PFSK-1 (cell line): Measurements from ENCODE around the gene BRAF.

ENCODE experiments used
- FOXP2 ChIP-seq: optimal IDR thresholded peaks from 2 replicates; pipeline ENCODE3; 2011; ENCODE audit warnings: borderline replicate concordance, control low read depth, inconsistent platforms; ENCODE audit not compliant: insufficient read depth; ENCODE audit errors: extremely low read length, extremely low read depth
- POLR2AphosphoS5 ChIP-seq: IDR thresholded peaks from 2 replicates; pipeline ENCODE4 v1.6.1; 2012; ENCODE audit warnings: low read depth, mild to moderate bottlenecking, control low read depth, low read length, moderate library complexity
- SIN3A ChIP-seq: IDR thresholded peaks from 2 replicates; pipeline ENCODE4 v1.6.1; 2012; ENCODE audit warnings: mild to moderate bottlenecking, low read length, moderate library complexity, borderline replicate concordance; ENCODE audit not compliant: insufficient read depth
- TAF1 ChIP-seq: IDR thresholded peaks from 2 replicates; pipeline ENCODE4 v1.6.1; 2012; ENCODE audit warnings: low read length, control low read depth, borderline replicate concordance; ENCODE audit not compliant: insufficient read depth
- TF ChIP-seq, protein P1 (sequence below), 2 experiments: IDR thresholded peaks; 2 replicates each; pipeline versions ENCODE4 v1.6.1 to v1.8.0; 2011 to 2012; ENCODE audit warnings: low read depth in 2 of 2, low read length in 2 of 2, control low read depth in 1 of 2, inconsistent platforms in 1 of 2, mild to moderate bottlenecking in 1 of 2, moderate library complexity in 1 of 2; ENCODE audit not compliant: insufficient read depth in 1 of 2

DNA sequence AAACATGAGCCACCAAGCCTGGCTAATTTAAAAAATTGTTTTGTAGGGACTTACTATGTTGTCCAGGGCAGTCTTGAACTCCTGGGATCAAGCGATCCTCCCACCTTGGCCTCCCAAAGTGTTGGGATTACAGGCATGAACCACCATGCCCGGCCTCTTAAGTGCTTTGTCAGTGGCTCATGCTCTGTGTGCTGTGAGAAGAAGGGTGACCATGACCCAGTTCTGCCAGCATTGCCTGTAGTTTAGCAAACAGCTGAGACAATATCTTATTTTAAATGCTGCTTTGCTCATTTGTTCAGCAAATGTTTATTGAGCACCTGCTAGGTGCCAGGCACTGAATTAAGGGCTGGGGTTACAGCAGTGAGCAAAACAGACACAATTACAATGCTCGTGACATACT is 243.0 kb downstream of the BRAF start:
- TF ChIP-seq TAF1 (no peak), FOXP2 (no peak), POLR2AphosphoS5 (no peak), SIN3A (no peak)
- TF ChIP-seq, protein P1, sequence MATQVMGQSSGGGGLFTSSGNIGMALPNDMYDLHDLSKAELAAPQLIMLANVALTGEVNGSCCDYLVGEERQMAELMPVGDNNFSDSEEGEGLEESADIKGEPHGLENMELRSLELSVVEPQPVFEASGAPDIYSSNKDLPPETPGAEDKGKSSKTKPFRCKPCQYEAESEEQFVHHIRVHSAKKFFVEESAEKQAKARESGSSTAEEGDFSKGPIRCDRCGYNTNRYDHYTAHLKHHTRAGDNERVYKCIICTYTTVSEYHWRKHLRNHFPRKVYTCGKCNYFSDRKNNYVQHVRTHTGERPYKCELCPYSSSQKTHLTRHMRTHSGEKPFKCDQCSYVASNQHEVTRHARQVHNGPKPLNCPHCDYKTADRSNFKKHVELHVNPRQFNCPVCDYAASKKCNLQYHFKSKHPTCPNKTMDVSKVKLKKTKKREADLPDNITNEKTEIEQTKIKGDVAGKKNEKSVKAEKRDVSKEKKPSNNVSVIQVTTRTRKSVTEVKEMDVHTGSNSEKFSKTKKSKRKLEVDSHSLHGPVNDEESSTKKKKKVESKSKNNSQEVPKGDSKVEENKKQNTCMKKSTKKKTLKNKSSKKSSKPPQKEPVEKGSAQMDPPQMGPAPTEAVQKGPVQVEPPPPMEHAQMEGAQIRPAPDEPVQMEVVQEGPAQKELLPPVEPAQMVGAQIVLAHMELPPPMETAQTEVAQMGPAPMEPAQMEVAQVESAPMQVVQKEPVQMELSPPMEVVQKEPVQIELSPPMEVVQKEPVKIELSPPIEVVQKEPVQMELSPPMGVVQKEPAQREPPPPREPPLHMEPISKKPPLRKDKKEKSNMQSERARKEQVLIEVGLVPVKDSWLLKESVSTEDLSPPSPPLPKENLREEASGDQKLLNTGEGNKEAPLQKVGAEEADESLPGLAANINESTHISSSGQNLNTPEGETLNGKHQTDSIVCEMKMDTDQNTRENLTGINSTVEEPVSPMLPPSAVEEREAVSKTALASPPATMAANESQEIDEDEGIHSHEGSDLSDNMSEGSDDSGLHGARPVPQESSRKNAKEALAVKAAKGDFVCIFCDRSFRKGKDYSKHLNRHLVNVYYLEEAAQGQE (IDR thresholded peaks at IDR 0.05; ENCODE audit: insufficient read depth in 1 of 2, low read depth in 2 of 2, low read length in 2 of 2) = no peak
